HG02571 (cell line): Measurements from ENCODE around the gene NAXD.
"Not testable (repeated sequence)": the region's sequence is repeated elsewhere in the genome, so short reads cannot be mapped to it uniquely, and the experiment has no call there.

ENCODE experiments used
- ATAC-seq: cut with Tn5 transposase; IDR thresholded peaks from one replicate; pipeline ENCODE4 v1.9.1; 2021; ENCODE audit warnings: mild to moderate bottlenecking, moderate library complexity; ENCODE audit not compliant: unreplicated experiment

The NAXD gene

GRCh38 chr13:110593430-110594130, 21.8 kb upstream of the NAXD start:
- ATAC-seq = peak; percentile 56

- no peak for ATAC-seq
Observed at GRCh38 chr13:110597041-110597689, 18.2 kb upstream of the NAXD start.

GRCh38 chr13:110600261-110600819, 15.0 kb upstream of the NAXD start:
- no peak for ATAC-seq

- ATAC-seq = no peak
Observed at GRCh38 chr13:110600980-110601379, 14.4 kb upstream of the NAXD start.

GRCh38 chr13:110605132-110605531, 10.2 kb upstream of the NAXD start:
- no peak for ATAC-seq

GRCh38 chr13:110606281-110606680, 9.1 kb upstream of the NAXD start:
- ATAC-seq = not testable (repeated sequence)

GRCh38 chr13:110607675-110608224, 7.6 kb upstream of the NAXD start:
- no peak for ATAC-seq

- ATAC-seq = no peak
Observed at GRCh38 chr13:110610955-110611595, 4.3 kb upstream of the NAXD start.

- no peak for ATAC-seq
Observed at GRCh38 chr13:110615005-110615321, 382 bp upstream of the NAXD start.

GRCh38 chr13:110616103-110617101, 1.1 kb downstream of the NAXD start:
- ATAC-seq = peak; percentile 56

GRCh38 chr13:110617321-110618072, 2.2 kb downstream of the NAXD start:
- ATAC-seq = no peak

- ATAC-seq = no peak
Observed at GRCh38 chr13:110618167-110618566, 2.8 kb downstream of the NAXD start.

GRCh38 chr13:110618780-110619179, 3.4 kb downstream of the NAXD start:
- ATAC-seq = no peak

GRCh38 chr13:110620596-110620995, 5.3 kb downstream of the NAXD start:
- ATAC-seq = no peak

- ATAC-seq = no peak
Observed at GRCh38 chr13:110624766-110625756, 9.7 kb downstream of the NAXD start.

- ATAC-seq = no peak
Observed at GRCh38 chr13:110625771-110626321, 10.5 kb downstream of the NAXD start.

GRCh38 chr13:110626521-110626920, 11.2 kb downstream of the NAXD start:
- ATAC-seq = no peak

GRCh38 chr13:110627351-110627750, 12.0 kb downstream of the NAXD start:
- ATAC-seq = no peak
